ENCODE measurements around the gene EIF6. TPM values are rescaled to one million over a fixed set of nuclear protein-coding genes. Genes with fewer than 3 reads are reported as not detected.

The EIF6 gene
- total and polyA plus RNA-seq, 9 of the 15 experiments (the other 6 are each of a cell fraction or from before 2014, with no cell fraction given): 165 to 832 (median 229) TPM

- TF ChIP-seq GTF2B (IDR thresholded peaks at IDR 0.05; ENCODE audit: extremely low read depth, insufficient read length) (no peak), JUND (IDR thresholded peaks at IDR 0.05; ENCODE audit: borderline replicate concordance, low read depth, low read length) (peak; percentile 44; the same call in 1 of the 2 replicates), JUND (tag; IDR thresholded peaks at IDR 0.05; ENCODE audit: borderline replicate concordance, low read depth, low read length) (no peak; the same call in 2 of the 3 replicates), ZNF347 (CRISPR knock-in tag; IDR thresholded peaks at IDR 0.05; ENCODE audit: low read depth) (no peak), EP400 (IDR thresholded peaks at IDR 0.05) (0 out of 2 replicates have a peak, but pooled peaks have one; percentile 2), L3MBTL2 (IDR thresholded peaks at IDR 0.05) (no peak), NFXL1 (CRISPR knock-in tag; IDR thresholded peaks at IDR 0.05) (no peak), DACH1 (IDR thresholded peaks at IDR 0.05; ENCODE audit: partially characterized antibody) (no peak), NRF1 (conservative IDR thresholded peaks at IDR 0.05 in 1 of 2, IDR thresholded peaks at IDR 0.05 in 1 of 2) (no peak), NR1H2 (CRISPR knock-in tag; IDR thresholded peaks at IDR 0.05) (no peak), NR4A1 (CRISPR knock-in tag; IDR thresholded peaks at IDR 0.05) (no peak), NR4A1 (tag; IDR thresholded peaks at IDR 0.05) (no peak), ZNF589 (CRISPR knock-in tag; IDR thresholded peaks at IDR 0.05; ENCODE audit: low read depth) (no peak), MECOM (CRISPR knock-in tag; IDR thresholded peaks at IDR 0.05) (no peak), XRCC4 (IDR thresholded peaks at IDR 0.05; ENCODE audit: extremely low read depth, insufficient read depth, insufficient read length) (no peak), U2AF2 (optimal IDR thresholded peaks at IDR 0.05; ENCODE audit: low read depth, low read length) (no peak), PHF8 (IDR thresholded peaks at IDR 0.05; ENCODE audit: borderline replicate concordance, low read length) (no peak), E2F8 (IDR thresholded peaks at IDR 0.05; ENCODE audit: low read depth, partially characterized antibody) (no peak), HDAC1 (IDR thresholded peaks at IDR 0.05) (no peak), RFX5 (IDR thresholded peaks at IDR 0.05; ENCODE audit: low read depth, low read length) (no peak), USF2 (CRISPR knock-in tag; IDR thresholded peaks at IDR 0.05) (no peak), ZFP30 (CRISPR knock-in tag; IDR thresholded peaks at IDR 0.05; ENCODE audit: borderline replicate concordance) (no peak), ZNF232 (CRISPR knock-in tag; IDR thresholded peaks at IDR 0.05) (no peak), ZNF511 (CRISPR knock-in tag; IDR thresholded peaks at IDR 0.05) (no peak)
Observed at GRCh38 chr20:35329435-35330139, 45.0 kb upstream of the EIF6 start (continued).

Data from K562 (cell line).